ENCODE results near the gene ST7L.

DNA sequence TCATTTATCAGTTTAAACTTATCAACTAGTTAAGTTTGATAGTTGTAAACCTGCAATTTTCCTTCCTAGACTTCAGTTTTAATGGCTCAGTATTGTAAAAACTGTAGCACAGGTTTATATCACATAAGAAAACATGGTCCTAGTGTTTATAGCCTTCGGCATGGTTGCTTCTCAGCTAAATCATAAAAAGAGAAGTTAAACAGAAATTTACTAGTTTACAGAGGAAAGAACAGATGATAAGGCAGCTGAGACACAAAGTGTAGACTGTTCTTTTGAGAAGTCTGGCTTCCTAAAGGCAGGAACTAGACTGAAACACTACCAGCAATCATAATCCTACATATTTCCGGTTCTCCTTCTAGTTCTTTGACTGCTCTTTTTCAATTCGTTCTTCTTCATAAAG is 70.4 kb downstream of the ST7L start:
- TF ChIP-seq, protein P1, sequence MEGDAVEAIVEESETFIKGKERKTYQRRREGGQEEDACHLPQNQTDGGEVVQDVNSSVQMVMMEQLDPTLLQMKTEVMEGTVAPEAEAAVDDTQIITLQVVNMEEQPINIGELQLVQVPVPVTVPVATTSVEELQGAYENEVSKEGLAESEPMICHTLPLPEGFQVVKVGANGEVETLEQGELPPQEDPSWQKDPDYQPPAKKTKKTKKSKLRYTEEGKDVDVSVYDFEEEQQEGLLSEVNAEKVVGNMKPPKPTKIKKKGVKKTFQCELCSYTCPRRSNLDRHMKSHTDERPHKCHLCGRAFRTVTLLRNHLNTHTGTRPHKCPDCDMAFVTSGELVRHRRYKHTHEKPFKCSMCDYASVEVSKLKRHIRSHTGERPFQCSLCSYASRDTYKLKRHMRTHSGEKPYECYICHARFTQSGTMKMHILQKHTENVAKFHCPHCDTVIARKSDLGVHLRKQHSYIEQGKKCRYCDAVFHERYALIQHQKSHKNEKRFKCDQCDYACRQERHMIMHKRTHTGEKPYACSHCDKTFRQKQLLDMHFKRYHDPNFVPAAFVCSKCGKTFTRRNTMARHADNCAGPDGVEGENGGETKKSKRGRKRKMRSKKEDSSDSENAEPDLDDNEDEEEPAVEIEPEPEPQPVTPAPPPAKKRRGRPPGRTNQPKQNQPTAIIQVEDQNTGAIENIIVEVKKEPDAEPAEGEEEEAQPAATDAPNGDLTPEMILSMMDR (IDR thresholded peaks at IDR 0.05) = no peak
- no peak for TF ChIP-seq POLR2A (IDR thresholded peaks at IDR 0.05)

Measured in heart left ventricle (tissue), 13 donors.